Breast epithelium (tissue), 3 donors: ENCODE results near the gene FUBP3.

Source experiments
- CTCF ChIP-seq, 3 donors: fragments of 450-650 bp; IDR thresholded peaks; one replicate each; pipeline ENCODE4 v1.5.1; 2016 to 2017; ENCODE audit warnings: antibody characterized with exemption in 3 of 3, mild to moderate bottlenecking in 3 of 3, moderate library complexity in 3 of 3
- POLR2A ChIP-seq: fragments of 450-650 bp; IDR thresholded peaks from one replicate; pipeline ENCODE4 v1.6.1; 2016; ENCODE audit warnings: antibody characterized with exemption, mild to moderate bottlenecking, moderate library complexity
- POLR2AphosphoS5 ChIP-seq, 3 donors: sonication (generic); formaldehyde crosslinking; IDR thresholded peaks; one replicate each; pipeline ENCODE4 v1.6.1; 2017; ENCODE audit warnings: antibody characterized with exemption in 3 of 3

DNA sequence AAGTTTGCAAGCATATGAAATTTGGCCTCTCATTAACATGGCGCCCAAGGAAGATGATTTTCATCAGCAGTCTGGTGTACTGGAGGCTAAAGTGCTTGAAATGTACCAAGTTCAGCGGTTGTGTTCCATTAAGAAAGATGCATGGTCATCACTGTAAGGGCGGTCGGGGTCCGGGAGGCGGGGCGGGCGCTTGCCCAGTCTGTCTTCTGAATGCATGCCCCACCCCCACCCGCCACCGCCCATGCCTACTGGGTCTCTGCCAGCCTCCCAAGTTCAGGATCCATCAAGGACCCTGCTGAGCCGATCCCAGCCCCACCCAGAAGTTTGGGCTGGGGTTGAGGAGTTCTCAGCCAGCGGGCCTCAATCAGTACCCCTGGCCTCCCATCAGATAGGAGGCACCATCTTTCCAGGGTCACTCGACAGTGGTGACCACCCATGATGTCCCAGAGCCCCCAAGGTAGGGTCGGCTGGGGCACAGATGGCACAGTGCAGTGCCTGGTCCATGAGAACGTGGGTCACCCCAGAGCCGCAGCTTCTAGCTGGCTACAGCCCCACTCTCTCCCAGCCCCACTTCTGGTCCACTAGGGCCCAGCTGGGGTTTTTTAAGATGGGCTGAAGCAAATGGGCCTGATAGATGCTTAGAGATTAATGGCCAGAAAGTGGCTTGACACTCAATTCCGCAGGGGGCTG, 60.6 kb downstream of the FUBP3 start:
- TF ChIP-seq CTCF (IDR thresholded peaks at IDR 0.05) (no peak), POLR2A (no peak), POLR2AphosphoS5 (IDR thresholded peaks at IDR 0.05) (no peak)
